HEK293T (cell line): ENCODE results near the gene MYLK4.

Experiments used
- FOXM1 ChIP-seq: fragments of 450-650 bp; IDR thresholded peaks from 2 replicates; pipeline ENCODE4 v1.6.1; 2017; ENCODE audit warnings: mild to moderate bottlenecking, borderline replicate concordance
- HDGF ChIP-seq: fragments of 450-650 bp; IDR thresholded peaks from 2 replicates; pipeline ENCODE4 v1.6.1; 2017; ENCODE audit warnings: antibody characterized with exemption, borderline replicate concordance
- SP1 ChIP-seq: fragments of 450-650 bp; IDR thresholded peaks from 2 replicates; pipeline ENCODE4 v1.6.1; 2017
- TARDBP ChIP-seq: fragments of 450-650 bp; IDR thresholded peaks from 2 replicates; pipeline ENCODE4 v1.6.1; 2016

DNA sequence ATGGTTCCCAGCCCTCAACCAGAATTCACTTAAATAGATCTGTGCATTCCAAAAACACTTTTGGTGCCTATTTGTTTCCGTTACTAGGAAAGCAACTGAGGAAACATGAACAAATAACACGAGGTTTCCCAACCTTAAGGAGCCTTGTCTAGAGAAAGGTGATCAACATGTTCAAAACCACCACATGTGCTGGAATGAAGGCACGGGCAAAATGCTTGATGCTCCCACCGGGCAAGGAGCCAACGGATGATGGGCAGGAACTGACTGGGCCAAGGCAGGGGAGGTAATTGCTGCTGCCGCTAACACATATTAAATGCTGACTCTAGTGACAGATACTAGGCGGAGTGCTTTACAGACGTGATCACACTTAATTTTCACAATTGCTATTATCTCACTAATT is 2.5 kb downstream of the MYLK4 start:
- TF ChIP-seq TARDBP = no peak
- no peak for TF ChIP-seq SP1
- no peak for TF ChIP-seq FOXM1
- no peak for TF ChIP-seq HDGF
